ENCODE measurements around the gene ARHGEF17. TPM values are rescaled to one million over a fixed set of nuclear protein-coding genes. Genes with fewer than 3 reads are reported as not detected.

The ARHGEF17 gene
- total RNA-seq, 2 donors from 2014 or later = 31.0 to 39.0 TPM

DNA sequence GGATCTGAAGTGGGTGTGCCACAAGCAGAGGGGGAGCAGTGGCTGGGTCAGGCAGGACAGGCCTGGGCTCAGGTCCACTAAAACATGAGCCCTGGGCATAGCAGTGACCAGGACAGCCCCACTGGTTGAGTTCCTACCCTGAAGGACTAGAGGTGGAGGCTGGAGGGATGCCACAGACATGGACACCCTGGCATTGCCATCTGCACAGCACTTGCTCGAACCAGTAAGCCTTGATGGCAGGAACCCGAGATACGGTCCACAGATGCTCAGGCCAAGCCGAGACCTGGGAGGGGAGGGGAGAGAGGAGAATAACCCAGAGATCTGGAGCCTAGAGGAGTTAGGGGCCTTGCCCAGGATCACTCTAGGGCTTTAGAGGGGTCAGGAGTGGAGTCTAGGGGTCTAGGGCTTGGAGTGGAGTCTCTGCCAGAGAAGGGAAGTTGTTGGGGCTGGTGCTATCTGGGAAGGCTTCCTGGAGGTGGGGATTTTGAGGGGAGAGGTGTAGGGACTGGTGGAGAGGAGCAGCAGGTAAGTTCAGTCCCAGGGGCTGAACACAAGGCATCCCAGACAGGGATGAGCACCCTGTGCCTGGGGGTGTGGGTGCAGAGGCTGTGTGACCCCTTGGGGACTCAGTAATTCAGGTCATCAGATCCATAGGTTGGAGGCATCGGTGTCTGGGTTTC, 37.5 kb downstream of the ARHGEF17 start:
- Histone ChIP-seq H3K27me3 (ENCODE audit: control insufficient read depth, insufficient read depth, low read length, poor library complexity, severe bottlenecking) (peaks cover 9% of the 10 kb centered on the region), H3K9me3 (ENCODE audit: control insufficient read depth, low read length) (no peaks in the 10 kb centered on the region), H3K27ac (ENCODE audit: low read depth, low read length) (no peak overlapping the region), H3K4me3 (ENCODE audit: low read length) (no peak overlapping the region), H3K36me3 (ENCODE audit: control insufficient read depth, insufficient read depth, low read length) (no peaks in the 10 kb centered on the region), H3K9ac (ENCODE audit: extremely low read depth, low read length, poor library complexity, severe bottlenecking) (no peak overlapping the region), H3K4me1 (ENCODE audit: control insufficient read depth, insufficient read depth, low read length) (no peaks in the 10 kb centered on the region)
- Mint-ChIP-seq H3K4me3 (no peak overlapping the region), H3K27me3 (ENCODE audit: insufficient read depth) (peaks cover 31% of the 10 kb centered on the region), H3K4me1 (peaks cover 2% of the 10 kb centered on the region), H3K9me3 (no peaks in the 10 kb centered on the region), H3K27ac (no peak overlapping the region), H3K36me3 (ENCODE audit: low read depth) (peaks cover 14% of the 10 kb centered on the region)
- 94 to 95% methylated on average over 3 to 5 of the region's 5 CpGs for WGBS, 2 experiments (ENCODE audit: insufficient coverage in 1 of 2, insufficient read length in 1 of 2)
- TF ChIP-seq, protein P1, sequence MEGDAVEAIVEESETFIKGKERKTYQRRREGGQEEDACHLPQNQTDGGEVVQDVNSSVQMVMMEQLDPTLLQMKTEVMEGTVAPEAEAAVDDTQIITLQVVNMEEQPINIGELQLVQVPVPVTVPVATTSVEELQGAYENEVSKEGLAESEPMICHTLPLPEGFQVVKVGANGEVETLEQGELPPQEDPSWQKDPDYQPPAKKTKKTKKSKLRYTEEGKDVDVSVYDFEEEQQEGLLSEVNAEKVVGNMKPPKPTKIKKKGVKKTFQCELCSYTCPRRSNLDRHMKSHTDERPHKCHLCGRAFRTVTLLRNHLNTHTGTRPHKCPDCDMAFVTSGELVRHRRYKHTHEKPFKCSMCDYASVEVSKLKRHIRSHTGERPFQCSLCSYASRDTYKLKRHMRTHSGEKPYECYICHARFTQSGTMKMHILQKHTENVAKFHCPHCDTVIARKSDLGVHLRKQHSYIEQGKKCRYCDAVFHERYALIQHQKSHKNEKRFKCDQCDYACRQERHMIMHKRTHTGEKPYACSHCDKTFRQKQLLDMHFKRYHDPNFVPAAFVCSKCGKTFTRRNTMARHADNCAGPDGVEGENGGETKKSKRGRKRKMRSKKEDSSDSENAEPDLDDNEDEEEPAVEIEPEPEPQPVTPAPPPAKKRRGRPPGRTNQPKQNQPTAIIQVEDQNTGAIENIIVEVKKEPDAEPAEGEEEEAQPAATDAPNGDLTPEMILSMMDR (conservative IDR thresholded peaks at IDR 0.05) = no peak
- DNase-seq = no peak

- H3K9ac ChIP-seq (ENCODE audit: extremely low read depth, low read length, poor library complexity, severe bottlenecking) = no peak overlapping the region
- H3K4me1 Mint-ChIP-seq = peaks cover 2% of the 10 kb centered on the region
- no peaks in the 10 kb centered on the region for H3K9me3 ChIP-seq (ENCODE audit: control insufficient read depth, low read length)
- TF ChIP-seq, protein P1 (conservative IDR thresholded peaks at IDR 0.05) = no peak
- no peak overlapping the region for H3K27ac Mint-ChIP-seq
- peaks cover 3% of the 10 kb centered on the region for H3K36me3 ChIP-seq (ENCODE audit: control insufficient read depth, insufficient read depth, low read length)
- peaks cover 24% of the 10 kb centered on the region for H3K27me3 Mint-ChIP-seq (ENCODE audit: insufficient read depth)
- DNase-seq = no peak
- H3K4me3 ChIP-seq (ENCODE audit: low read length) = no peak overlapping the region
- 78 to 89% methylated on average over 4 to 10 of the region's 10 CpGs for WGBS, 2 experiments (ENCODE audit: insufficient coverage in 1 of 2, insufficient read length in 1 of 2)
- H3K9me3 Mint-ChIP-seq = no peaks in the 10 kb centered on the region
- peaks cover 9% of the 10 kb centered on the region for H3K27me3 ChIP-seq (ENCODE audit: control insufficient read depth, insufficient read depth, low read length, poor library complexity, severe bottlenecking)
- H3K27ac ChIP-seq (ENCODE audit: low read depth, low read length) = peak overlapping the region; percentile 15
- H3K4me3 Mint-ChIP-seq = no peak overlapping the region
- no peaks in the 10 kb centered on the region for H3K4me1 ChIP-seq (ENCODE audit: control insufficient read depth, insufficient read depth, low read length)
- peaks cover 14% of the 10 kb centered on the region for H3K36me3 Mint-ChIP-seq (ENCODE audit: low read depth)
These were observed 38.3 kb downstream of the ARHGEF17 start for GRCh38 chr11:73346186-73346935.

GRCh38 chr11:73347067-73347466, 39.0 kb downstream of the ARHGEF17 start:
- H3K4me3 ChIP-seq (ENCODE audit: low read length) = no peak overlapping the region
- peaks cover 4% of the 10 kb centered on the region for H3K27me3 ChIP-seq (ENCODE audit: control insufficient read depth, insufficient read depth, low read length, poor library complexity, severe bottlenecking)
- H3K4me1 Mint-ChIP-seq = peaks cover 2% of the 10 kb centered on the region
- H3K9me3 Mint-ChIP-seq = no peaks in the 10 kb centered on the region
- no peak overlapping the region for H3K9ac ChIP-seq (ENCODE audit: extremely low read depth, low read length, poor library complexity, severe bottlenecking)
- H3K36me3 Mint-ChIP-seq (ENCODE audit: low read depth) = peaks cover 14% of the 10 kb centered on the region
- no peak overlapping the region for H3K27ac ChIP-seq (ENCODE audit: low read depth, low read length)
- no peaks in the 10 kb centered on the region for H3K4me1 ChIP-seq (ENCODE audit: control insufficient read depth, insufficient read depth, low read length)
- no peak for DNase-seq
- H3K27me3 Mint-ChIP-seq (ENCODE audit: insufficient read depth) = peaks cover 17% of the 10 kb centered on the region
- 86 to 90% methylated on average over 5 to 12 of the region's 12 CpGs for WGBS, 2 experiments (ENCODE audit: insufficient coverage in 1 of 2, insufficient read length in 1 of 2)
- no peak overlapping the region for H3K4me3 Mint-ChIP-seq
- TF ChIP-seq, protein P1 (conservative IDR thresholded peaks at IDR 0.05) = no peak
- no peak overlapping the region for H3K27ac Mint-ChIP-seq
- peaks cover 3% of the 10 kb centered on the region for H3K36me3 ChIP-seq (ENCODE audit: control insufficient read depth, insufficient read depth, low read length)
- H3K9me3 ChIP-seq (ENCODE audit: control insufficient read depth, low read length) = no peaks in the 10 kb centered on the region
